ENCODE results near the gene GOLGA8A.
"Not testable (repeated sequence)": the region's sequence is repeated elsewhere in the genome, so short reads cannot be mapped to it uniquely, and the experiment has no call there.

GRCh38 chr15:34409511-34409910, 28.1 kb downstream of the GOLGA8A start:
- not testable (repeated sequence) for TF ChIP-seq POLR2A, EP300 (IDR thresholded peaks at IDR 0.05)
